Measurements from ENCODE around the gene ARFGAP1. TPM values are rescaled to one million over a fixed set of nuclear protein-coding genes. Genes with fewer than 3 reads are reported as not detected.

Gene ARFGAP1
- total and polyA plus RNA-seq, 2 donors (not counting 3 experiments of a cell fraction or from before 2014, with no cell fraction given) = 93.7 to 126 TPM

GRCh38 chr20:63282946-63283345 lies 10.3 kb downstream of the ARFGAP1 start:
- BruUV-seq (replicated peaks) = no TSS peak
- Histone ChIP-seq H2AFZ (ENCODE audit: low read depth, low read length) (no peak overlapping the region), H3K9me1 (replicated peaks; ENCODE audit: control insufficient read depth, extremely low read depth, insufficient read depth, low read length) (no peaks in the 10 kb centered on the region), H3K9ac (replicated peaks; ENCODE audit: extremely low read depth, insufficient read depth, low read length) (no peak overlapping the region), H4K20me1 (replicated peaks; ENCODE audit: control insufficient read depth, extremely low read depth, insufficient read depth, low read length) (no peaks in the 10 kb centered on the region), H3K4me3 (replicated peaks in 1 of 3; ENCODE audit: insufficient read depth in 1 of 3, low read depth in 1 of 3, low read length in 3 of 3) (no peak overlapping the region), H3K4me2 (ENCODE audit: insufficient read depth, low read length) (no peak overlapping the region), H3K9me3 (replicated peaks; ENCODE audit: control insufficient read depth, insufficient read depth, low read length) (no peaks in the 10 kb centered on the region), H3K27me3 (ENCODE audit: control insufficient read depth in 2 of 2, insufficient read depth in 2 of 2, low read length in 2 of 2) (no peaks in the 10 kb centered on the region), H3K79me2 (ENCODE audit: control insufficient read depth, insufficient read depth, low read length) (no peaks in the 10 kb centered on the region), H3K36me3 (ENCODE audit: control insufficient read depth in 2 of 2, extremely low read depth in 1 of 2, insufficient read depth in 2 of 2, low read length in 2 of 2) (peaks cover 7 to 52% of the 10 kb centered on the region in 2 experiments), H3K27ac (ENCODE audit: insufficient read depth, low read depth, low read length) (no peak overlapping the region), H3K4me1 (ENCODE audit: control insufficient read depth, extremely low read depth, insufficient read depth, low read length) (no peaks in the 10 kb centered on the region)
- DNase-seq (ENCODE audit: low read depth, low spot score) = no peak
- FAIRE-seq = no peak
- ChIA-PET CTCF (interaction anchor here (1.2 to 3.2 kb wide), 5 partner anchors 8 to 59 kb away, joined by 3 to 22 read pairs (median 5); partner anchors contain the start of gene ARFGAP1), POLR2A (no interaction called here)
- dilution Hi-C loops (cut with MboI; ENCODE audit: extremely low pct_ligation_motif_present, low sequenced_read_pairs) = no loop called here
- TF ChIP-seq FOS (IDR thresholded peaks at IDR 0.05; ENCODE audit: borderline replicate concordance, insufficient read depth, low read length) (no peak), EZH2 (IDR thresholded peaks at IDR 0.05; ENCODE audit: borderline replicate concordance, low read depth, low read length, severe bottlenecking) (no peak), CTCF (IDR thresholded peaks at IDR 0.05; ENCODE audit: extremely low read depth in 1 of 2, insufficient read depth in 1 of 2, low read depth in 1 of 2, low read length in 2 of 2) (no peak), MYC (IDR thresholded peaks at IDR 0.05; ENCODE audit: low read depth, low read length) (no peak), MAX (IDR thresholded peaks at IDR 0.05; ENCODE audit: insufficient read depth, insufficient read length) (no peak), GATA2 (IDR thresholded peaks at IDR 0.05; ENCODE audit: insufficient read depth, insufficient read length, low read depth, low read length) (no peak), POLR2A (IDR thresholded peaks at IDR 0.05; ENCODE audit: low read depth, low read length) (no peak), POLR2AphosphoS5 (IDR thresholded peaks at IDR 0.05; ENCODE audit: insufficient read depth, low read depth, low read length) (no peak), JUN (IDR thresholded peaks at IDR 0.05; ENCODE audit: borderline replicate concordance, insufficient read depth, insufficient read length, low read depth) (no peak)
- intact Hi-C loops (cut with micrococcal nuclease) = no loop called here
